GM19463 (cell line): ENCODE results near the gene STK32B.

Source experiments
- ATAC-seq: cut with Tn5 transposase; IDR thresholded peaks from one replicate; pipeline ENCODE4 v1.9.1; 2021; ENCODE audit warnings: mild to moderate bottlenecking, moderate library complexity; ENCODE audit not compliant: unreplicated experiment

The STK32B gene

GRCh38 chr4:5497489-5497888, 446.2 kb downstream of the STK32B start:
- ATAC-seq = no peak

- no peak for ATAC-seq
Measured at GRCh38 chr4:5500165-5500564, 448.9 kb downstream of the STK32B start.

DNA sequence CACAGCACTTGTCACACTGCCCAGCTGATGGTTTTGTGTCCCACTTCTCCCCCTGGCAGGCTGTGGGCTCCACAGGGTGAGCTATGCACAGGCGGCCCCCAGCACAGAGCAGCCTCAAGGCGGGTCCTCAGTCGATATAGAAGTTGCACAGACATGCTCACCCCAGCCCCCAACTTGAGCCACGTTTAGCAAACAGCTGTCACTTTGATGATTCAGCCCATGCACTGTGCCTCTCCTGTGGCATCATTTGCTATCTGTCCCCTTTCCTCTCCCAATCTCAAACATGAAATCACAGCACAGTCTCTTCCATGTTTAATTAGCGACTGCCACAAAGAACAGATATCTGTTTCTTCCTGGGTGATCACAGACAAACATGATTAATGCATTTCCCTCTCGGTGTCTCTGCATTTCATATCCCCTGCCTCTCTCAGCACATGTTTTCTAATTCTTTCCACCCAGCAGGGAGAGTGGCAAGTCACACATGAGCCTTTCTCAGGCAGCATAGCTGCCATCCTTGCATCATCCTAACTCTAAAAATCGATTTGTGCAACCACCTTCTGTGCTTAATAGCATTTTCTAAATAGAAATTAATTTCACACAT, 452.2 kb downstream of the STK32B start:
- no peak for ATAC-seq

DNA sequence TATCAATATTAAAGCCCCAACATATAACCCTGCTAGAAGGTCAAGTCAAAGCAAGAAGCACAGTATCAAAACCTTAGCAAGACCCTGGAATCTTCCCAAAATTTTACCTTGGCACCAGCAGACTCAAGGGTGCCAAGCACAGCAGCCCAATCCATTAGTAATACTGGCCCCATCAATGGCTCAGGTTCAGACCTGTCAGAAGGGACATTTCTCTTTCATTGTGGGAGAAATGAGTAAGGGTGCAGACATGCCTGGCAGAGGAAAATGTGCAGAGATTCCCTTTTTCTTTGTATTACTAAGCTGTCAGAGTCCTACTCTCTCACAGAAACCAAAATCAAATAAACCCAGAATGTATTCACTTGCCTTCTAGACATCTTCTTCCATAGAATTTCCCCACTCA, 453.2 kb downstream of the STK32B start:
- ATAC-seq = no peak

DNA sequence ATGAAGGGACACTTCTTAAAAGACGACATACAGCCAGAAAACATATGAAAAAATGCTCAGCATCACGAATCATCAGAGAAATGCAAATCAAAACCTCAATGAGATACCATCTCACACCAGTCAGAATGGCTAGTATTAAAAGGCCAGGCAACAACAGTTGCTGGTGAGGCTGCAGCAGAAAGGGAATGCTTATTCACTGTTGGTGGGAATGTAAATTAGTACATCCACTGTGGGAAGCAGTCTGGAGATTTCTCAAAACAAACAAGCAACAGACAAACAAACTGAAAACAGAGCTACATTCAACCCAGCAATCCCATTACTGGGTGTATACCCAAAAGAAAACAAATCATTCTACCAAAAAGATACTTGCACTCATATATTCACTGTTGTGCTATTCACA, 459.2 kb downstream of the STK32B start:
- ATAC-seq = no peak

DNA sequence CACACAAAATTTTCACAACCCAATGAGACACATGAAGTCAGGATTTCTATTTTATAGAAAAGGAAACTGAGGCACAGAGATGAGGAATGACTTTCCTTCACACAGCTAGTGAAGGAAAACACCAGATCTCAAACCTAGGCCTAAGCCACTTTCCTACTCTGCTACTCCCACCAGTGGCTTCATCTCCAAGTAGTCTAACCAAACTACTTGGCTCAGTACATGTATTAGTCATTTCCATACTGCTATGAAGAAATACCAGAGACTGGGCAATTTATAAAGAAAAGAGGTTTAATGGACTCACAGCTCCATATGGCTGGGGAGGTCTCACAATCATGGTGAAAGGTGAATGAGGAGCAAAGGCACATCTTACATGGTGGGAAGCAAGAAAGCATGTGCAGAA, 460.5 kb downstream of the STK32B start:
- ATAC-seq = no peak

- ATAC-seq = no peak
Measured at GRCh38 chr4:5515646-5516045, 464.4 kb downstream of the STK32B start.

DNA sequence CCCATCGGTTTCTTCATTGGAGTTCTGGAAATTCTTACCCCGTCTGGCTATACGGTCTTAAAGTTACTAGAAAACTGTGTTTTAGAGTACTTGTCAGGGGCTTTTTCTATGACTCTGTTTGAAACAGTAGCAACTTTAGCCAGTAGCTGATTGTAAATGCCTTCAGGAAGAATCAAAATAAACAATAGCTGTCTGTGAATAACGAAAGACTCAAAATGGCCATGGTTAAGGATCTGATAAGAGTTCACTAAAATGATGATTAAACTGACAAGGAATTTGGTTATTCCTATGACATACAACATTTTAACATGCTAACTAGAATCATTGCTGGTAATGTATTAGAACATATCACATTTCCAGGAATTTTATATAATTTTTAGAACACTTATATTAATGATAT, 466.1 kb downstream of the STK32B start:
- ATAC-seq = no peak

- no peak for ATAC-seq
Measured at GRCh38 chr4:5524446-5525299, 473.4 kb downstream of the STK32B start.

DNA sequence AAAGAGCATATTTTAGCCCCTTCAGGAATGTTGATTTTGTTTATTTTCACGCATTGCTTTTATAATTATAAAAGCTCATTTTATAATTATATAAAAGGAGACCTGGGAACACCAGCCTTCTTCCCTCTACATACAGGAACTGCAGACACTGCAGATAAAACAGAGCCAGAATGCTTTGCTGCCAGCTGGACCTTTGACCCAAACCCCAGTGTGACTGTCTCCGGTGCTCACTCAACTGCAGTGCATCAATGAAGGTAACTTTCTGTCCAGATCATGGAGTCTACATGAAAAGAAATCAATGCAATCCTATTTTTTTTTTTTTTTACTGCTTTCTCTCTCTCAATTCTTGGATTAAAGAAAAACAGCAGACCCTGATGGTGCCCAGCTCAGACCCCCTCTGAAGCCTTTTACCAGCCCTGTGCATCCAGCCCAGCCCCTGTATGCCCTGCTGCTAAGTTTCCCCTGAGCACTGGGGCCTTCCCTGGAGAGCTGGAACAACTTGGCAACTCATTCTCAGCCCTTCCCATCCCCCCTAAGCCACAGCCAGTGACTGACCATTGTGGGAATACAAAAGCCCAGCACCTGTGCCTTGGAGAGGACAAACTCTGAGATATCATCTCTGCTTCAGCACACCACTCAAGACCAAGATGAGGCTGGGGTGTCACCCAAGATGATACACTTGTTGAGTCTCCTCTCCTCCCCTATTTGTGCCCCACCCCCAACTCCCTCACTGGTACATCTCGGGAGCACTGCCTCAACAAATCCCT, 475.0 kb downstream of the STK32B start:
- no peak for ATAC-seq

DNA sequence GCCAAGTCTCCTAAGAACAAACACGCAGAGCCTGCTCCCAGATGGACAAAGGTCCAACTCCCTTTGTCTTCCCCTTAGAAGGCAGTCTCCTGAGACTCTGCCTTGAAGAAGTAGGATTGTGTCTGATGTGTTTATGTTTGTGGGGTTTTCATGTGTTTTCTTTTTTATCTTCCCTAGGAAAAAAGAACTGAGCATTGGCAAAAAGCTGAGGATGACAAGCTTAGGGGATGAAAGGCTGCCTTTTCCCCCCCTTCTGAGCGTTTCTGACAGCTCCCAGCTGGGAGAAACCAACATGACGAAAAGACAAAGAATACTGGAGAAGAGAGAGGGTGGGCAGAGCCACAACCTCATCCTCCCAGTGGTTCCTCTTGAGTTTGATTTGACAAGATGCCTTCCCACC, 475.9 kb downstream of the STK32B start:
- ATAC-seq = no peak

DNA sequence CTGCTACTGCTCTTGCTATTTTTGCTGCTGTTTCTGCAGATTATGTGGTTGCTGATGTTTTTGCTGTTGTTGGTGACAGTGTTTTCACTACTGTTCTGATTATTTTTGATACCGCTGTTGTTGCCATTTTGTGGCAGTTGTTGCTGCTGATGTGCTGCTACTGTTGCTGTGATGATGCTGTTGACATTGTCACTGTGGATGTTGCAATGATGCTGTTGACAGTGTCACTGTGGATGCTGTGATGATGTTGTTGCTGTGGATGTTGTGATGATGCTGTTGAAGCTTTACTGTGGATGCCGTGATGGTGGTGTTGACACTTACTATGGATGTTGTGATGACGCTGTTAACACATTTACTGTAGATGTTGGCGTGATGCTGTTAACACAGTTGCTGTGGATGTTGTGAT, 476.8 kb downstream of the STK32B start:
- no peak for ATAC-seq

DNA sequence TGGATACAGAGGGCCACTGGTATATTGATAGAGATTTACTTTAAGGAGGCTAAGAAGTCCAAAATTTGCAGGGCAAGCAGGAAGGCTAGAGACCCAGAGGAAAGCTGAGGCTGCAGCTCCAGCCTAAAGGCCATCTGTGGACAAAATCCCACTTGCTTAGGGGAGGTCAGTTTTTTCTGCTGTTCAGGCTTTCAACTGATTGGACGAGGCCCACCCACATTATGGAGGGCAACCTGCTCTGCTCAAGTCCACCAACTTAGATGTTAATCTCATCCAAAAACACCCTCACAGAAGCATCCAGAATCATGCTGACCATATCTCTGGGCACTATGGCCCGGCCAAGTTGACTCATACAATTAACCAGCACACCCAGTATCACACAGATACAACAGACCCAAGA, 480.8 kb downstream of the STK32B start:
- no peak for ATAC-seq

DNA sequence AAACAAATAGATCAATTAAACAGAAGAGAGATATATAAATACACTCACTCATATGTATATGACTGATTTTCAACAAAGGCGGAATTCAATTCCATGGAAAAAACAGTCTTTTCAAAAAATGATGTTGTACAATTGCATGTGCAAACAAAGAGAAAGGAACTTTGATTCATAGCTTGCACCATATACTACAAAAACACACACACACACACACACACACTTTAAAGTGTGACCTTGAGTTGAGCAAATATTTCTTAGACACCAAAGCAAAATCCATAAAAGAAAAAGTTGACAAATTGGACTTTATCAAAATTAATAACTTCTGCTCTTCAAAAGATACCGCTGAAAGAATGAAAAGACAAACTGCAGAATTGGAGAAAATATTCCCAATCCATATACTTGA, 488.3 kb downstream of the STK32B start:
- ATAC-seq = no peak

GRCh38 chr4:5541169-5541568, 489.9 kb downstream of the STK32B start:
- no peak for ATAC-seq

DNA sequence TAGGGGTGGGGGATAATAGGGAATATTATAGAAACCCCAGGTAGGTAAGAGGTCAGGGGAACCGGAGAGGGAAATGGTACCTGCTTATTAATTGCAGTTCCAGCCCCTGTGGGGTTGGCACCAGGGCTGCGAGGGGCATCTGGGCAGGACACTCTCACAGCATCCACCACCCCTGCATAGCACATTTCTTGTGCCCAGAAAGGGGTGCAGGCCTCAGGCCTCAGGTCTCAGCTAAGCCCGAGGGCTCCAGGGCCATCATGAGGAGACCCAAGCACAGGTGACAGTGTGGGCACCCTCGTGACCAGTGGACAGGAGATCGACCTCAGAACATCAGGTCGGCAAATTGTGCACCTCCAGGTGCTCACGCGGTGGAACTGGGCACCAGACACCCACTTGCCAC, 492.4 kb downstream of the STK32B start:
- ATAC-seq = no peak

DNA sequence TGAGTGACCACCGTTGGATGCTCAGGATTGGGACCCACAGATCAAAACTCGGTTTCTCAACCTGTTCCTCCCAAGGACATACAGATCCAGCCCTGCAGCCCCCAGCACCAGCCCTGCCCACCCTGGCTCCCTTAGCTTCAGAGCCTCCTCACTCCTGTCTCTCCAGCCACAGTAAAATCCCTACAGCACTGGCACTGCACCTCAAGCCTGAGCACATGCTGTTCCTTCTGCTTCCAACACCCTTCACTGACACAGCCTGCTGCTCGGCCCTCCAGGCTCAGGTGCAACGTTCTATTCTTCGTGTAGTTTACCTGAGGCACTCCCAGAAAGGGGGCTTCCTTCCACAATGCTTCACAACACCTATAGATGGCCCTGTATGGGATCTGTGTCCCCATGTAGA, 493.5 kb downstream of the STK32B start:
- ATAC-seq = no peak

GRCh38 chr4:5545271-5545670, 494.0 kb downstream of the STK32B start:
- ATAC-seq = no peak

GRCh38 chr4:5547651-5548249, 496.5 kb downstream of the STK32B start:
- ATAC-seq = no peak
